Measurements from ENCODE around the gene DGKI. TPM values are rescaled to one million over a fixed set of nuclear protein-coding genes. Genes with fewer than 3 reads are reported as not detected.

Gene DGKI
- total RNA-seq, 1 experiment from 2014 or later: 0.79 TPM

- TF ChIP-seq, protein P1, sequence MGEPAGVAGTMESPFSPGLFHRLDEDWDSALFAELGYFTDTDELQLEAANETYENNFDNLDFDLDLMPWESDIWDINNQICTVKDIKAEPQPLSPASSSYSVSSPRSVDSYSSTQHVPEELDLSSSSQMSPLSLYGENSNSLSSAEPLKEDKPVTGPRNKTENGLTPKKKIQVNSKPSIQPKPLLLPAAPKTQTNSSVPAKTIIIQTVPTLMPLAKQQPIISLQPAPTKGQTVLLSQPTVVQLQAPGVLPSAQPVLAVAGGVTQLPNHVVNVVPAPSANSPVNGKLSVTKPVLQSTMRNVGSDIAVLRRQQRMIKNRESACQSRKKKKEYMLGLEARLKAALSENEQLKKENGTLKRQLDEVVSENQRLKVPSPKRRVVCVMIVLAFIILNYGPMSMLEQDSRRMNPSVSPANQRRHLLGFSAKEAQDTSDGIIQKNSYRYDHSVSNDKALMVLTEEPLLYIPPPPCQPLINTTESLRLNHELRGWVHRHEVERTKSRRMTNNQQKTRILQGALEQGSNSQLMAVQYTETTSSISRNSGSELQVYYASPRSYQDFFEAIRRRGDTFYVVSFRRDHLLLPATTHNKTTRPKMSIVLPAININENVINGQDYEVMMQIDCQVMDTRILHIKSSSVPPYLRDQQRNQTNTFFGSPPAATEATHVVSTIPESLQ (CRISPR knock-in tag; IDR thresholded peaks at IDR 0.05): no peak
Observed at GRCh38 chr7:137656850-137657232, 189.9 kb downstream of the DGKI start (continued).

DNA sequence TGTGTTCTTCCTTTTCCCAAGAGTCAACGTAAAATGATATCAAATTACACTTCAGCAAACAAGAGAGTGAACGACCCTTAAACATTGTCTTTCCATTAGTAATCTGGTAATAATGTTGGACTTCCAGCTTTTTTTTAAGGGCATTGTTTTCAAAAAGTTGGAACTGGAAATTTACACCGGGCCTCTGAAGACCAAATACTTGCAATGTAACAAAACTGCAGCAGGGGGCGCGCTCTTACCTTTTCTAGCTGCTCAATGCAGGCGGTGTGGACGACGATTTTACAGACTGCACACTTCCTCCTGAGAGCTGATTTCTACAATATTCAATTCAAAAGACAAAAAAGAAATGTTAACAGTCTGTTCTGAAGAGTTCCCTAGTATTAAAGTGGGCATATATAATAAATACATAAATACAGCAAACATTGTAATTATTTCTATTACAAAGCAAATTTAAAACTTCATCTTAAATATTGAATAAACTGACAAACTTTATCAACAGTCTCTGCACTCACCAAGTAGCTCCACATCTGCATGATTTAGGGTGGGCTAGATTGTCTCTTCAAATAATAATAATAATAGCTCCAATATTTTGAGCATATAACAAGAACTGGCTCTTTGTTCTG, 190.4 kb downstream of the DGKI start:
- H3K9me3 Mint-ChIP-seq: no peaks in the 10 kb centered on the region
- no peak overlapping the region for H3K27ac Mint-ChIP-seq
- H3K36me3 Mint-ChIP-seq: no peaks in the 10 kb centered on the region
- DNase-seq (ENCODE audit: low spot score): peak; percentile 79
- H3K4me1 Mint-ChIP-seq: peaks cover 40% of the 10 kb centered on the region
- ChIA-PET CTCF (interaction anchor here (0.5 to 2.4 kb wide), 27 partner anchors 9 to 964 kb away, joined by 3 to 13 read pairs (median 4); partner anchors contain the start of gene DGKI), POLR2A (no interaction called here)
- H3K27me3 Mint-ChIP-seq (ENCODE audit: low read depth): no peaks in the 10 kb centered on the region
- H3K4me3 Mint-ChIP-seq: no peak overlapping the region
- peak; percentile 65 for ATAC-seq
- TF ChIP-seq ZNF317 (CRISPR knock-in tag; IDR thresholded peaks at IDR 0.05; ENCODE audit: borderline replicate concordance, low read depth): peak; percentile 64; the same call in 1 of the 2 replicates
- TF ChIP-seq, protein P2, sequence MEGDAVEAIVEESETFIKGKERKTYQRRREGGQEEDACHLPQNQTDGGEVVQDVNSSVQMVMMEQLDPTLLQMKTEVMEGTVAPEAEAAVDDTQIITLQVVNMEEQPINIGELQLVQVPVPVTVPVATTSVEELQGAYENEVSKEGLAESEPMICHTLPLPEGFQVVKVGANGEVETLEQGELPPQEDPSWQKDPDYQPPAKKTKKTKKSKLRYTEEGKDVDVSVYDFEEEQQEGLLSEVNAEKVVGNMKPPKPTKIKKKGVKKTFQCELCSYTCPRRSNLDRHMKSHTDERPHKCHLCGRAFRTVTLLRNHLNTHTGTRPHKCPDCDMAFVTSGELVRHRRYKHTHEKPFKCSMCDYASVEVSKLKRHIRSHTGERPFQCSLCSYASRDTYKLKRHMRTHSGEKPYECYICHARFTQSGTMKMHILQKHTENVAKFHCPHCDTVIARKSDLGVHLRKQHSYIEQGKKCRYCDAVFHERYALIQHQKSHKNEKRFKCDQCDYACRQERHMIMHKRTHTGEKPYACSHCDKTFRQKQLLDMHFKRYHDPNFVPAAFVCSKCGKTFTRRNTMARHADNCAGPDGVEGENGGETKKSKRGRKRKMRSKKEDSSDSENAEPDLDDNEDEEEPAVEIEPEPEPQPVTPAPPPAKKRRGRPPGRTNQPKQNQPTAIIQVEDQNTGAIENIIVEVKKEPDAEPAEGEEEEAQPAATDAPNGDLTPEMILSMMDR (IDR thresholded peaks at IDR 0.05): peak; percentile 92
- TF ChIP-seq TEAD1 (CRISPR knock-in tag; IDR thresholded peaks at IDR 0.05): no peak

- H3K27ac Mint-ChIP-seq: no peak overlapping the region
- no peaks in the 10 kb centered on the region for H3K36me3 Mint-ChIP-seq
- TF ChIP-seq, protein P2 (IDR thresholded peaks at IDR 0.05): no peak
- no peak for TF ChIP-seq GTF2I (CRISPR knock-in tag; conservative IDR thresholded peaks at IDR 0.05)
- no peak for TF ChIP-seq AFF4 (CRISPR knock-in tag; IDR thresholded peaks at IDR 0.05; ENCODE audit: borderline replicate concordance)
- TF ChIP-seq ELF4 (CRISPR knock-in tag; IDR thresholded peaks at IDR 0.05; ENCODE audit: low read depth): no peak
- TF ChIP-seq ERG (CRISPR knock-in tag; IDR thresholded peaks at IDR 0.05): no peak
- no peak for TF ChIP-seq MXD4 (CRISPR knock-in tag; IDR thresholded peaks at IDR 0.05; ENCODE audit: borderline replicate concordance)
- TF ChIP-seq GRHL2 (CRISPR knock-in tag; IDR thresholded peaks at IDR 0.05; ENCODE audit: insufficient replicate concordance, severe bottlenecking): no peak
- no peak for TF ChIP-seq TCF7 (CRISPR knock-in tag; IDR thresholded peaks at IDR 0.05; ENCODE audit: low read depth)
- no peak for TF ChIP-seq ZNF317 (CRISPR knock-in tag; IDR thresholded peaks at IDR 0.05; ENCODE audit: borderline replicate concordance, low read depth)
- TF ChIP-seq, protein P3, sequence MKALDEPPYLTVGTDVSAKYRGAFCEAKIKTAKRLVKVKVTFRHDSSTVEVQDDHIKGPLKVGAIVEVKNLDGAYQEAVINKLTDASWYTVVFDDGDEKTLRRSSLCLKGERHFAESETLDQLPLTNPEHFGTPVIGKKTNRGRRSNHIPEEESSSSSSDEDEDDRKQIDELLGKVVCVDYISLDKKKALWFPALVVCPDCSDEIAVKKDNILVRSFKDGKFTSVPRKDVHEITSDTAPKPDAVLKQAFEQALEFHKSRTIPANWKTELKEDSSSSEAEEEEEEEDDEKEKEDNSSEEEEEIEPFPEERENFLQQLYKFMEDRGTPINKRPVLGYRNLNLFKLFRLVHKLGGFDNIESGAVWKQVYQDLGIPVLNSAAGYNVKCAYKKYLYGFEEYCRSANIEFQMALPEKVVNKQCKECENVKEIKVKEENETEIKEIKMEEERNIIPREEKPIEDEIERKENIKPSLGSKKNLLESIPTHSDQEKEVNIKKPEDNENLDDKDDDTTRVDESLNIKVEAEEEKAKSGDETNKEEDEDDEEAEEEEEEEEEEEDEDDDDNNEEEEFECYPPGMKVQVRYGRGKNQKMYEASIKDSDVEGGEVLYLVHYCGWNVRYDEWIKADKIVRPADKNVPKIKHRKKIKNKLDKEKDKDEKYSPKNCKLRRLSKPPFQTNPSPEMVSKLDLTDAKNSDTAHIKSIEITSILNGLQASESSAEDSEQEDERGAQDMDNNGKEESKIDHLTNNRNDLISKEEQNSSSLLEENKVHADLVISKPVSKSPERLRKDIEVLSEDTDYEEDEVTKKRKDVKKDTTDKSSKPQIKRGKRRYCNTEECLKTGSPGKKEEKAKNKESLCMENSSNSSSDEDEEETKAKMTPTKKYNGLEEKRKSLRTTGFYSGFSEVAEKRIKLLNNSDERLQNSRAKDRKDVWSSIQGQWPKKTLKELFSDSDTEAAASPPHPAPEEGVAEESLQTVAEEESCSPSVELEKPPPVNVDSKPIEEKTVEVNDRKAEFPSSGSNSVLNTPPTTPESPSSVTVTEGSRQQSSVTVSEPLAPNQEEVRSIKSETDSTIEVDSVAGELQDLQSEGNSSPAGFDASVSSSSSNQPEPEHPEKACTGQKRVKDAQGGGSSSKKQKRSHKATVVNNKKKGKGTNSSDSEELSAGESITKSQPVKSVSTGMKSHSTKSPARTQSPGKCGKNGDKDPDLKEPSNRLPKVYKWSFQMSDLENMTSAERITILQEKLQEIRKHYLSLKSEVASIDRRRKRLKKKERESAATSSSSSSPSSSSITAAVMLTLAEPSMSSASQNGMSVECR (CRISPR knock-in tag; IDR thresholded peaks at IDR 0.05; ENCODE audit: borderline replicate concordance): no peak
- no peak for TF ChIP-seq NFATC4 (CRISPR knock-in tag; IDR thresholded peaks at IDR 0.05)
- no peak overlapping the region for H3K4me3 Mint-ChIP-seq
- DNase-seq (ENCODE audit: low spot score) (no peak), ATAC-seq (peak; percentile 60)
- no peaks in the 10 kb centered on the region for H3K27me3 Mint-ChIP-seq (ENCODE audit: low read depth)
- ChIA-PET POLR2A (no interaction called here), CTCF (interaction anchor here (0.6 to 2.4 kb wide), 19 partner anchors 8 to 244 kb away, joined by 3 to 13 read pairs (median 4); partner anchors contain the start of gene DGKI)
- no peaks in the 10 kb centered on the region for H3K9me3 Mint-ChIP-seq
- peaks cover 37% of the 10 kb centered on the region for H3K4me1 Mint-ChIP-seq
Observed at GRCh38 chr7:137655804-137656203, 191.0 kb downstream of the DGKI start.
